ENCODE data around the gene GOLGA8J. TPM values are rescaled to one million over a fixed set of nuclear protein-coding genes. Genes with fewer than 3 reads are reported as not detected.
"Not testable (repeated sequence)": the region's sequence is repeated elsewhere in the genome, so short reads cannot be mapped to it uniquely, and the experiment has no call there.

GOLGA8J gene
- total RNA-seq, 2 donors from 2014 or later, result 0.40 TPM; not detected in 1

DNA sequence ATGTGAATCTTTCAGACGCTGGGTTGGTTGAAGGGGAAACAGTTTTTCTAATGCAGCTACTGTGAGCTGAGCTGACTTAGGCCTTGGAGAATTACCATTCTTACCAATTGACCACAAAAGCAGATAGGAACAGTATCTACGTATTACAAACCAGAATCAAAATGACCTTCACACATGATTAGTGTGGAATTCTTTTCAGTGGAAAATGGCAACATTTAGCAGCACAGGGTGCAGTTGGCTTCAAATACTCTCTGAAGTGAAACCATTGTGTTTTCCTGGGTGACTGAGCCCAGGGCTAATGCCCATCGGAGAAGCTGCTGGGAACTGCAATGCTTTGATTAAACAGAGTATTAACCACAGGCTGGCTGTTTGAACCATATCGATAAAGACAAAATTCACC is 40.2 kb upstream of the GOLGA8J start:
- H3K4me1 ChIP-seq (ENCODE audit: control insufficient read depth, insufficient read depth, low read length), result peaks cover 6% of the 10 kb centered on the region
- no peak for DNase-seq
- 76 to 80% methylated on average over 1 to 4 of the region's 4 CpGs for WGBS, 2 experiments (ENCODE audit: insufficient coverage in 1 of 2, insufficient read length in 1 of 2)
- TF ChIP-seq, protein P1, sequence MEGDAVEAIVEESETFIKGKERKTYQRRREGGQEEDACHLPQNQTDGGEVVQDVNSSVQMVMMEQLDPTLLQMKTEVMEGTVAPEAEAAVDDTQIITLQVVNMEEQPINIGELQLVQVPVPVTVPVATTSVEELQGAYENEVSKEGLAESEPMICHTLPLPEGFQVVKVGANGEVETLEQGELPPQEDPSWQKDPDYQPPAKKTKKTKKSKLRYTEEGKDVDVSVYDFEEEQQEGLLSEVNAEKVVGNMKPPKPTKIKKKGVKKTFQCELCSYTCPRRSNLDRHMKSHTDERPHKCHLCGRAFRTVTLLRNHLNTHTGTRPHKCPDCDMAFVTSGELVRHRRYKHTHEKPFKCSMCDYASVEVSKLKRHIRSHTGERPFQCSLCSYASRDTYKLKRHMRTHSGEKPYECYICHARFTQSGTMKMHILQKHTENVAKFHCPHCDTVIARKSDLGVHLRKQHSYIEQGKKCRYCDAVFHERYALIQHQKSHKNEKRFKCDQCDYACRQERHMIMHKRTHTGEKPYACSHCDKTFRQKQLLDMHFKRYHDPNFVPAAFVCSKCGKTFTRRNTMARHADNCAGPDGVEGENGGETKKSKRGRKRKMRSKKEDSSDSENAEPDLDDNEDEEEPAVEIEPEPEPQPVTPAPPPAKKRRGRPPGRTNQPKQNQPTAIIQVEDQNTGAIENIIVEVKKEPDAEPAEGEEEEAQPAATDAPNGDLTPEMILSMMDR (conservative IDR thresholded peaks at IDR 0.05), result no peak
- Mint-ChIP-seq H3K27me3 (ENCODE audit: insufficient read depth) (no peaks in the 10 kb centered on the region), H3K9me3 (no peaks in the 10 kb centered on the region), H3K27ac (no peak overlapping the region), H3K36me3 (ENCODE audit: low read depth) (no peaks in the 10 kb centered on the region), H3K4me1 (peaks cover 5% of the 10 kb centered on the region), H3K4me3 (no peak overlapping the region)
- no peak overlapping the region for H3K27ac ChIP-seq (ENCODE audit: low read depth, low read length)
- no peaks in the 10 kb centered on the region for H3K9me3 ChIP-seq (ENCODE audit: control insufficient read depth, low read length)
- no peak overlapping the region for H3K4me3 ChIP-seq (ENCODE audit: low read length)
- H3K27me3 ChIP-seq (ENCODE audit: control insufficient read depth, insufficient read depth, low read length, poor library complexity, severe bottlenecking), result no peaks in the 10 kb centered on the region
- H3K9ac ChIP-seq (ENCODE audit: extremely low read depth, low read length, poor library complexity, severe bottlenecking), result no peak overlapping the region
- no peaks in the 10 kb centered on the region for H3K36me3 ChIP-seq (ENCODE audit: control insufficient read depth, insufficient read depth, low read length)

DNA sequence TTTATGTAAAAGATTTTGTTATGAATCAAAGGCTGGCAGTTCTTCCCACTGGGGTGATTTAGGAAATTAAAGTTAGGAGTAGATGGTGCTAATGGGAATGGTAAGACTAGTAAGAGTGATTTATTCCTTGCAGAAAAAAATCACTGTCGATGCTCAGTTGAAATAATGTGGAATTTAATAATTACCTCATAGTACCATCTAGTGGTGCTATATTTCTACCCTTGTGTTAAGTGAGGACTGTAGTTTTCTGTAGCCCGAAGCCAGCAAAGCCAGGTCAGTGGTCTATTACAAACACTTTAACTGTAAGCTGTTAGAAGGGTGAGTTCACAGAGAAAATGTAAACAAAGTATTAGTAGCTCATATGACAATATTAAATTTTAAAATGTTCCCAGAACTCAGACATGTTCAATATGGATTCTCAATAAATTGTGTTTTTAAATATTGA is 39.5 kb upstream of the GOLGA8J start:
- no peak overlapping the region for H3K4me3 ChIP-seq (ENCODE audit: low read length)
- no peak overlapping the region for H3K4me3 Mint-ChIP-seq
- H3K36me3 Mint-ChIP-seq (ENCODE audit: low read depth), result no peaks in the 10 kb centered on the region
- TF ChIP-seq, protein P1 (conservative IDR thresholded peaks at IDR 0.05), result no peak
- WGBS, 2 experiments (ENCODE audit: insufficient coverage in 1 of 2, insufficient read length in 1 of 2), result 83% methylated on average over 1 of the region's 2 CpGs; no CpG with 5 or more reads in 1 of the 2 experiments
- no peak overlapping the region for H3K9ac ChIP-seq (ENCODE audit: extremely low read depth, low read length, poor library complexity, severe bottlenecking)
- H3K9me3 Mint-ChIP-seq, result no peaks in the 10 kb centered on the region
- H3K4me1 ChIP-seq (ENCODE audit: control insufficient read depth, insufficient read depth, low read length), result peaks cover 6% of the 10 kb centered on the region
- H3K27ac ChIP-seq (ENCODE audit: low read depth, low read length), result no peak overlapping the region
- DNase-seq, result no peak
- H3K4me1 Mint-ChIP-seq, result peaks cover 5% of the 10 kb centered on the region
- H3K27ac Mint-ChIP-seq, result no peak overlapping the region
- no peaks in the 10 kb centered on the region for H3K27me3 ChIP-seq (ENCODE audit: control insufficient read depth, insufficient read depth, low read length, poor library complexity, severe bottlenecking)
- H3K36me3 ChIP-seq (ENCODE audit: control insufficient read depth, insufficient read depth, low read length), result no peaks in the 10 kb centered on the region
- H3K27me3 Mint-ChIP-seq (ENCODE audit: insufficient read depth), result no peaks in the 10 kb centered on the region
- H3K9me3 ChIP-seq (ENCODE audit: control insufficient read depth, low read length), result no peaks in the 10 kb centered on the region

DNA sequence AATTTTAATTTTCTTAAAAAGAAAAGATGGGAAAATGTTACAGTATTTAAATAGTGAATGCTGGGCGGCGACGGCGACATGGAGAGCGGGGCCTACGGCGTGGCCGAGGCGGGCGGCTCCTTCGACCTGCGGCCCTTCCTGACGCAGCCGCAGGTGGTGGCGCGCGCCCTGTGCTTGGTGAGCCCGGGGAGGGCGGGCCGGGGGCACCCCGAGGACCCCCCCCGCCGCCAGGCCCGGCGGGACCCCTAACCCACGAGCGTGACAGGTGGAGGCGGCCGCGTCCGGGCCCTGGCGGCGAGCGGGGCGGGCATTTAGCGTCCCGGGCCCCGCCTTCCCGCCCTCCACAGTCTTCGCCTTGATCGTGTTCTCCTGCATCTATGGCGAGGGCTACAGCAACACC is 38.4 kb upstream of the GOLGA8J start:
- no peaks in the 10 kb centered on the region for H3K36me3 Mint-ChIP-seq (ENCODE audit: low read depth)
- Histone ChIP-seq H3K27me3 (ENCODE audit: control insufficient read depth, insufficient read depth, low read length, poor library complexity, severe bottlenecking) (no peaks in the 10 kb centered on the region), H3K27ac (ENCODE audit: low read depth, low read length) (no peak overlapping the region), H3K9me3 (ENCODE audit: control insufficient read depth, low read length) (no peaks in the 10 kb centered on the region), H3K4me3 (ENCODE audit: low read length) (no peak overlapping the region), H3K36me3 (ENCODE audit: control insufficient read depth, insufficient read depth, low read length) (no peaks in the 10 kb centered on the region), H3K4me1 (ENCODE audit: control insufficient read depth, insufficient read depth, low read length) (peaks cover 6% of the 10 kb centered on the region), H3K9ac (ENCODE audit: extremely low read depth, low read length, poor library complexity, severe bottlenecking) (no peak overlapping the region)
- no peak overlapping the region for H3K4me3 Mint-ChIP-seq
- H3K27me3 Mint-ChIP-seq (ENCODE audit: insufficient read depth), result no peaks in the 10 kb centered on the region
- no peaks in the 10 kb centered on the region for H3K9me3 Mint-ChIP-seq
- DNase-seq, result no peak
- H3K4me1 Mint-ChIP-seq, result peaks cover 5% of the 10 kb centered on the region
- TF ChIP-seq, protein P1 (conservative IDR thresholded peaks at IDR 0.05), result no peak
- 92 to 97% methylated on average over 30 to 42 of the region's 42 CpGs for WGBS, 2 experiments (ENCODE audit: insufficient coverage in 1 of 2, insufficient read length in 1 of 2)
- H3K27ac Mint-ChIP-seq, result no peak overlapping the region

DNA sequence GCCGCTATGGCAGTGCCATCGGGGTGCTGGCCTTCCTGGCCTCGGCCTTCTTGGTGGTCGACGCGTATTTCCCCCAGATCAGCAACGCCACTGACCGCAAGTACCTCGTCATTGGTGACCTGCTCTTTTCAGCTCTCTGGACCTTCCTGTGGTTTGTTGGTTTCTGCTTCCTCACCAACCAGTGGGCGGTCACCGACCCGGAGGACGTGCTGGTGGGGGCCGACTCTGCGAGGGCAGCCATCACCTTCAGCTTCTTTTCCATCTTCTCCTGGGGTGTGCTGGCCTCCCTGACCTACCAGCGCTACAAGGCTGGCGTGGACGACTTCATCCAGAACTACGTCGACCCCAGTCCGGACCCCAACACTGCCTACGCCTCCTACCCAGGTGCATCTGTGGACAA is 37.9 kb upstream of the GOLGA8J start:
- H3K4me1 Mint-ChIP-seq; H3K27ac ChIP-seq (ENCODE audit: low read depth, low read length); H3K9ac ChIP-seq (ENCODE audit: extremely low read depth, low read length, poor library complexity, severe bottlenecking); H3K9me3 Mint-ChIP-seq; H3K4me3 Mint-ChIP-seq; H3K36me3 Mint-ChIP-seq (ENCODE audit: low read depth); H3K27me3 Mint-ChIP-seq (ENCODE audit: insufficient read depth); DNase-seq; H3K4me3 ChIP-seq (ENCODE audit: low read length); H3K36me3 ChIP-seq (ENCODE audit: control insufficient read depth, insufficient read depth, low read length); H3K9me3 ChIP-seq (ENCODE audit: control insufficient read depth, low read length); H3K27me3 ChIP-seq (ENCODE audit: control insufficient read depth, insufficient read depth, low read length, poor library complexity, severe bottlenecking); H3K4me1 ChIP-seq (ENCODE audit: control insufficient read depth, insufficient read depth, low read length); H3K27ac Mint-ChIP-seq: not testable (repeated sequence)
- WGBS, 2 experiments (ENCODE audit: insufficient coverage in 1 of 2, insufficient read length in 1 of 2), result 92 to 96% methylated on average over 13 to 22 of the region's 22 CpGs

DNA sequence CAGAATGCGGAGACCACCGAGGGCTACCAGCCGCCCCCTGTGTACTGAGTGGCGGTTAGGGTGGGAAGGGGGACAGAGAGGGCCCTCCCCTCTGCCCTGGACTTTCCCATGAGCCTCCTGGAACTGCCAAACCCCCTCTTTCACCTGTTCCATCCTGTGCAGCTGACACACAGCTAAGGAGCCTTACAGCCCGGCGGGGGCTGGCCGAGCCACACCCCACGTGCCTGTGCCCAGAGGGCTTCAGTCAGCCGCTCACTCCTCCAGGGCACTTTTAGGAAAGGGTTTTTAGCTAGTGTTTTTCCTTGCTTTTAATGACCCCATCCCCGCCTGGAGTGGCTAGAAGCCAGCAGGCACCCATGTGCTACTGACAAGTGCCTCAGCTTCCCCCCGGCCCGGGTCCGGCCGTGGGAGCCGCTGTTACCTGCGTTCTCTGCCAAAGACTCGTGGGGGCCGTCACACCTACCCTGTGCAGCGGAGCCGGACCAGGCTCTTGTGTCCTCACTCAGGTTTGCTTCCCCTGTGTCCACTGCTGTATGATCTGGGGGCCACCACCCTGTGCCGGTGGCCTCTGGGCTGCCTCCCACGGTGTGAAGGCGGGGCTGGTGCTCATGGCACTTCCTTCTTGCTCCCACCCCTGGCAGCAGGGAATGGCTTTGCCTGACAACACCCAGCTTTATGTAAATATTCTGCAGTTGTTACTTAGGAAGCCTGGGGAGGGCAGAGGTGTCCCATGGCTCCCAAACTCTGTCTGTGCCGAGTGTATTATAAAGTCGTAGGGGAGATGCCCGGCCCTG is 37.3 kb upstream of the GOLGA8J start:
- not testable (repeated sequence) for H3K27ac ChIP-seq (ENCODE audit: low read depth, low read length); H3K9me3 Mint-ChIP-seq; H3K27me3 ChIP-seq (ENCODE audit: control insufficient read depth, insufficient read depth, low read length, poor library complexity, severe bottlenecking); H3K36me3 Mint-ChIP-seq (ENCODE audit: low read depth); H3K4me1 Mint-ChIP-seq; H3K4me3 Mint-ChIP-seq; H3K36me3 ChIP-seq (ENCODE audit: control insufficient read depth, insufficient read depth, low read length); H3K27me3 Mint-ChIP-seq (ENCODE audit: insufficient read depth); H3K4me1 ChIP-seq (ENCODE audit: control insufficient read depth, insufficient read depth, low read length); H3K9ac ChIP-seq (ENCODE audit: extremely low read depth, low read length, poor library complexity, severe bottlenecking); H3K9me3 ChIP-seq (ENCODE audit: control insufficient read depth, low read length); H3K4me3 ChIP-seq (ENCODE audit: low read length); H3K27ac Mint-ChIP-seq
- DNase-seq, result peak; percentile 73
- WGBS, 2 experiments (ENCODE audit: insufficient coverage in 1 of 2, insufficient read length in 1 of 2), result 73 to 78% methylated on average over 13 to 26 of the region's 26 CpGs

All from endodermal cell (in vitro differentiated cells).